HuH-7.5 (cell line): ENCODE data around the gene PKD2.
A peak's percentile ranks its signal among the peaks of the same experiment; 100 is the strongest.

Experiments
- DNase-seq: peaks from one replicate; pipeline ENCODE4 v3.0.0; 2011; ENCODE audit warnings: low spot score

Gene PKD2

DNA sequence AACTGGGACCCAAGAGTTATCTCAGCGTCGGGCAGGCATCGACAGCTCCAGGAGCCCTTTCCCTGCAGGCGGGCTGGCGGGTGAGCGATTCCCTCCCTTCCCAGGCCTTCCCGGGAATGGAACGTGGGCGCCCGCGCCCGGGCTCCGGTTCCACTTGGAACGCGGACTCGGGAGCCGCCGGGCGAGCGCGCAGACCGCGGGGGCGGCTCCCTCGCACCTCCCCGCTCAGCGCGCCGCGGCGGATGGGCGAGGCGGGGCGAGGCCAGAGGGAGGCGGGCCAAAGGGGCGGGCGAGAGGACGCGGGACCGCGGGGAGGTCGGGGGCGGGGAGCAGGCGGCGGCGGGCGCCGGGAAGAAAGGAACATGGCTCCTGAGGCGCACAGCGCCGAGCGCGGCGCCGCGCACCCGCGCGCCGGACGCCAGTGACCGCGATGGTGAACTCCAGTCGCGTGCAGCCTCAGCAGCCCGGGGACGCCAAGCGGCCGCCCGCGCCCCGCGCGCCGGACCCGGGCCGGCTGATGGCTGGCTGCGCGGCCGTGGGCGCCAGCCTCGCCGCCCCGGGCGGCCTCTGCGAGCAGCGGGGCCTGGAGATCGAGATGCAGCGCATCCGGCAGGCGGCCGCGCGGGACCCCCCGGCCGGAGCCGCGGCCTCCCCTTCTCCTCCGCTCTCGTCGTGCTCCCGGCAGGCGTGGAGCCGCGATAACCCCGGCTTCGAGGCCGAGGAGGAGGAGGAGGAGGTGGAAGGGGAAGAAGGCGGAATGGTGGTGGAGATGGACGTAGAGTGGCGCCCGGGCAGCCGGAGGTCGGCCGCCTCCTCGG, at the start of gene PKD2:
Gene PKD2, plus strand, starts transcription at position 332 of the 818 bp plus-strand sequence. Its CDS starts 99 bp downstream, at position 431.
- DNase-seq, result peak; percentile 66

DNA sequence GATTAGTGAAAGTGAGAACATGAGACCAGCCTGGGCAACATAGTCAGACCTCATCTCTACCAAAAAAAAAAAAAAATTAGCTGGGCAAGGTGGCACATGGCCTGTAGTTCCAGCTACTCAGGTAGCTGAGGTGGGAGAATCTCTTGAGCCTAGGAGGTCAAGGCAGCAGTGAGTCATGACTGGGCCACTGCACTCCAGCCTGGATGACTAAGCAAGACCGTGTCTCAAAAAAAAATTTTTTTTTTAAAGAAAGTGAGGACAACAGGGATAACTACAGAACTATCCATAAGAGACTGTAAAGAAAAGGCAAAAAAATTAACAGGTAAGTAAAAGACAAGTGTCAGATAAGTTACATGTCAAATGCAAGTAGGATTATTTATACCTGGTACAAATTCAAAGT, 45.4 kb upstream of the PKD2 start:
- DNase-seq, result no peak

DNA sequence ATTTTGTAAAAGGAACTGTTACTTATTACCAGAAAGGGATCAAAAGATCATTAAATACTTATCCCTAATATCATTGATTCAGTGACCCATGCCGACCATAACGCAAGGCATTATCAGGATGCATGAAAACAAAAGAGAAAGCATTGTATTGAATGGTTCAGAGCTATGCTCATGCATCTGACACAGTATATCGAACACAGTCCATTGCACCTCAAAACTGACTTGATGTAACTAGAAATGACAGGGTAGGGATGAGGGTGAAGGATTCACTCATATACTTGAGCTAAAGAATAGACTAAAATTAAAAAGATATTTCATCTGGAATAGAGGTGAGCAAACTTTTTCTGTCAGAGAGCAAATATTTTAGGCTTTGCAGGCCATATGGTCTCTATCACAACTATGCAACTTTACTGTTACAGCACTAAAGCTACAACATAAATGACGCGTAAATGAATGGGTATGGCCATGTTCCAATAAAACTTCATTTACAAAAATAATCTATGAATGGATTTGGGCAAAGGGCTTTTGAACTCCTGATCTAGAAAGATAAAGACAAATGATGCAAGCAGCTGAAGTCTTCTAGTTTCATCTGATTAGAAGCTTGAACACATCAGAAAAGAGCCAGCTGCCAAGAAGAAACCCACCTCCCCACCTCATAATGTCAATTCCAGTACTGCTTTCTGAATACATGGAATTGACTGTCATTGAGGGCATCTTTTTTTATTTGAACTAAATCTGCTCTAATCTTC, 44.9 kb upstream of the PKD2 start:
- DNase-seq, result no peak

DNA sequence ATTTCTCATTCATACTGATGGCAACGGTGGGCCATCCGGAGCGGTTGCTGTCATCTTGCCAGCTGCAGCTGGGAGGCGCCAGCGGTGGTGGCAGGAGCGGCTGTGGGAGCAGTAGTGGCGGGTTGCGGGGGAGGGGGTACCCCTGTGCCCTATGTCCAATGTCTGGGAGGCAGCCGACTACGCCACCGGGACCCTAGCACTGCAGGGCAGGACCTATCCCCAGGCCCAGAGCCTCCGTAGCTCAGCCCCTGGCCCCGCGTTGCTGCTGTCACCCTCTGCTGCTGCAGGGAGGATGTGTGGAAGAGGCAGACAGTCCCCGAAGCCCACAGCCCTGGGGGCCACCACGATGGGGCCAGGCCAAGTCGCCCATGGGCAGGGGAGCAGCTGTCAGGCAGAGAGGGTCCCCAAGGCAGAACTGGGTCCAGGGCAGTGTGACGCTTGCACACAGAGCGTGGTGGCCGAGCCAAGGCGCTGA, 41.9 kb upstream of the PKD2 start:
- DNase-seq, result no peak

DNA sequence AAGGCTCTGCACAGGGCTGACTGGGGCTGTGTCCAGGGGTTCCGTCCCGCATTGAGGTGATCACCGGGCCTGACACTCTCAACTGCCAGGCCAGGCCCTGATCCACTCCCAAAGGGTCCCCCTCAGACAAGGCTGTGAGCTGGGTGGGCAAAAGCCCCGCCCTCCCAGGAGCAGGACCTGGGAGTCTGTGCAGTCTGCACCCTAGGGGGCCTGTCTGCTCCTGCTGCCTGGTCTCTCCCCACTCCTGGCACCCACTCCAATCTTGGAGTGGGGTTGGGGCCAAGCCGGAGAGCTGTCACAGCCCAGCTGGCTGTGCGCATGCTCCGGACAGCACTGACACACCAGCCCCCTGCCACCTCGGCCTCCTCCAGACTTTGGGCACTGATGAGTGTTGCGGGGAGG, 41.3 kb upstream of the PKD2 start:
- no peak for DNase-seq

DNA sequence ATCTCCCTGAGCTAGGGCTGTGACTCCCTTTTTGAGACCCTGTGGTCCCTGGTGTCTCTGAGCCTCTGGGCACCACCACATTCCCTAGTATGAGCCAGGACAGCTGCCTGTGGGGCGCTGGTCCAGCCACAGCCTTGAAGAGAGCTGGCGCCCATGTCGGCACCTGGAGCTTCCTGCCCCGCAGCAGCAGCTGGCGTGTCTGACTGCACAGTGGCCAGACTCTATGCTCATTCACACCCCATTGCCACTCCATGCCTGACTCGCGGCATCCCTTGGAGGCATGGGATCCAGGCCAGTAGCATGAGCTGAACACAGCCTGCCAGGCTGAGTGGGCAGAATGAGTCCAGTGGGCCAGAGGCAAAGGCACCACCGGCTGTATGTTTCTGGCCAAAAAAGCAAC, 40.2 kb upstream of the PKD2 start:
- DNase-seq, result no peak

DNA sequence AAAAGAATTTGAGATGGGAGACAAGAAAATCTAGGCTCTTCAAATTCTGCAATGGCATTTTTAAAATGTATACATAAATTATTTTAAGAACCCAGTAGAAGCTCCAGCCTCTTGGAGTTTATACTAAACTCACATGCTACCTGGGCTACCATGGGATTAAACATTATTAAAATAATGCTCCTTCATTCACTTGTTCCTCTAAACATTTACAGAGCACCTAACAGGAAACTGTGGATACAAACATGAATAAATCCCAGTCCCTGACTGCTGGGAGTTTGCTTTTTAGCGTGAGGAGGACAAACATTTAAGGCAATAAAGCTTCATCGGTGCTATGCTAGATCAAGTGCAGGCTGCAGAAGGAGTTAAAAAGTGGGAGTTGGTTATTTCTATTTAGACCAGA, 37.3 kb upstream of the PKD2 start:
- no peak for DNase-seq

DNA sequence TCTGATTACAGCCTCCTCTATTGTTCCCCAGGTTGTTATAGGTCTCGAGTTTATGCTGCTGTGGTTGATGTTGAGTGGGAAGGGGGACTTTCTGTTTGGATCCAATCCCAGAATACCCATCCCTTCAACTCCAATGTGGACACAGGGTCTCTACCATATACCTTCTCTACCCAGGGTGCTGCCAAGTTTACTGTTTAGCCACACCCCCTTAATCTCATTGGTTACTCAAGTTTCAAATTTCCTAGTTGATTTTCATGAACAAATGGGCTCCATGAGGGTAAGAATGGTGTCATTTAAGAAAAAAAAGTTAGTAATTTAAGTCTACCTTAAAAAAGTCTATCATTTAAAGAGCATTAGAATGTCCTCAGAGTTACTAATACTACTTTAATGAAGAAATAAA, 35.6 kb upstream of the PKD2 start:
- DNase-seq, result no peak

DNA sequence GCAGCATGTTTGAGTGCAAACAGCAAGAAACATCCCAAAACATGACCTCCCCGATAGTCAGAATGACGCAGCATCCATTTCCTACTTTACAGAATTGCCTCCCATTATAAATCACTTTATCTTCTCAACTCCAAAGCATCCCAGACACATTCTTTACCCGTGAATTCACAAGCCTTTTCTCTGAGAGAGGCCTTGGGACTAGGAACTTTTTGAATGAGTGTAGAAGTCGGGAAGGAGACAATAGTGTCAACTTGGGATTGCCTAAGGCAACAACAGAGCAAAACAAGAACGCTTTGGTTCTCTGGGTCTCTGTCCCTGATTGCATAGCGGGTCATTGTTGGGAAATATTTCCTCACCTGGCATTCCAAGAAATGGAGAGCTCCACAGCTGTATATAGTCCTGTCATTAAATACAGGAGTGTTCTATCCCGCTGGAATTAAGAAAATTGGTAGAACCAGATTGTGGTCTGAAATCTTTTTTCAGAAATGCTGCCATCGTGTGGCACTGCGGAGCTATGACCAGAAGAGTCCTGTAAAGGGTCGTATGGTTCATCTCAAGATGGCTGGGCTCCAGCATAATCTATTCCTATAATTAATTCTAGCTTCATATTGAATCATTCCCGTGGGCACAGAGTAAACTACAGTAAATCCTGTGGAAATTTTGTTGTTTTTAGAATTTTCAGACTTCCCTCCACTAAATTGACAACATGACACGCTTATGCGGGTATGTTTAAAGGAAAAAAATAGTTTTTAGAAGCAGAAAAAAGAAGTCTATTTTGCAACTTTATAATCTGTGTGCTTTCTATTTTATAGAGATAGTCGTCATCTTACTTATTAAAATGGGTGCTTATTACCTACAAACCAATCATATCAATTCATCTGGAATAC, 33.9 kb upstream of the PKD2 start:
- peak; percentile 23 for DNase-seq

DNA sequence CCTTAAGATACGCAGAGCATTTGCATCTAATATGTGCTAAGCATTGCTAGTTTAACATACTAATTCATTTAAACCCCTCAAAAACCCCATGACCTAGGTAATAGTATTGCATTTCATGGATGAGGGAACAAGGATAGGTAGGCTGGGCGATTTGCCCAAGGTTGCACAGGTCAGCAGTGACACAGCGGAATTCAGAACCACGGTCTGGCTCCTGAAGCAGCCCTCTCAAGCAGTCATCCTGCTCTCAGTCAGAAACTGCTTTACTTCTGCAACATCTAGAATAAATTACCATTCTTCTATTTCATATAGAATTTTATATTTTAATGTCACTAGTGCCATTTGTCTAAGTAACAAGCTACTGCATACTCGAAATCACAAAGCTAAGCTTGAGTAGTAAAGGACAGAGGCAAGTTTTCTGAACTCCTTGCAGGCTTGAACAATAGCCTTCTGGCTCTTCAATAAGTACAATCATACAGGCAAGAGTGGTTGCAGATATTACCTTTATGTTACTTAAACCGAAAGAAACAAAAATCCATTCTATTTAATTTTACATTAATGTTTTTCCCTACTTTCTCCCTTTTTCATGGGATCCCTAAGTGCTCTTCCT, 32.5 kb upstream of the PKD2 start:
- no peak for DNase-seq

DNA sequence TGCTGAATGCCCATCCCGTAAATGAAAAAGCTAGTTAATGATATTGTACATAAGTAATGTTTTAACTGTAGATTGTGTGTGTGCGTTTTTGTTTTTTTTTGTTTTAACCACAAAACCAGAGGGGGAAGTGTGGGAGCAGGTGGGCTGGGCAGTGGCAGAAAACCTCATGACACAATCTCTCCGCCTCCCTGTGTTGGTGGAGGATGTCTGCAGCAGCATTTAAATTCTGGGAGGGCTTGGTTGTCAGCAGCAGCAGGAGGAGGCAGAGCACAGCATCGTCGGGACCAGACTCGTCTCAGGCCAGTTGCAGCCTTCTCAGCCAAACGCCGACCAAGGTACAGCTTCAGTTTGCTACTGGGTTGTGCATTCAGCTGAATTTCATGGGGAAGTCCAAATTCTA, 32.0 kb upstream of the PKD2 start, which contains the start of gene SPP1:
Gene SPP1, plus strand, starts transcription at position 249 of the 400 bp plus-strand sequence. CDS start 1,182 bp downstream, outside the sequence.
- peak; percentile 6 for DNase-seq

DNA sequence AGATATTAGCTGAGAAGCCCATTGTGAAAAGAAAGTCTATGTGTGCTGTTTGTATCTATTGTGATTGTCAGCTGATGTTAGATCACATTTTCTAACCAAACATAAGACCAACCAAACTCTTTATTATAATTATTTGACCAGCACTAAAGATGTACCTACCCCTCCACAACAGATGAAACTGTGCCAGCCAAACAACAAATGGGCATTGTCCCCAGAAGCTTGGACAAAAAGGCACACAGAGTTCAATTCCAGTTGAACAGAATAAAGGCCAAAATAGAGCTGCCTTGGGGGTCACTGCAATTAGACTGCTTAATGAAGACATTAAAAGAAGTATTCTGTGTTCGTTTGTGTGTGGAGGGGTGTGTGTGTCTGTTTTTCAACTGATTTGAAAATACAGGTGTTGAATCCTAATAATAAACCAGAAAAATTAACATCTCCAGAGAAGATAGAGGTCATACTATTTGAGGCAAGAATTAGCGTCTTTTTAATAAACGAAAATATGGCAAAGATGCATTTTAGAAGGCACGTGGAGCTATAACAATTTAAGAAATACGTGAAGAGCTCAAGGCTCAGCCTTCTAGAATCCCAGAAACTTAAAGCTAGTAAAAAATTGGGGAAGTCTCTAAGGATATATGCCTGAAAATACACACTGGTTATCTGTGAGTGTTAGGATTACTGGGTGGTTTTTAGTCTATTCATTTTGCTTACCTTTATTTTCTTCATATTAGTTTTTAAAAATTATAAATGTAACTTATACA, 29.7 kb upstream of the PKD2 start:
- DNase-seq, result no peak

DNA sequence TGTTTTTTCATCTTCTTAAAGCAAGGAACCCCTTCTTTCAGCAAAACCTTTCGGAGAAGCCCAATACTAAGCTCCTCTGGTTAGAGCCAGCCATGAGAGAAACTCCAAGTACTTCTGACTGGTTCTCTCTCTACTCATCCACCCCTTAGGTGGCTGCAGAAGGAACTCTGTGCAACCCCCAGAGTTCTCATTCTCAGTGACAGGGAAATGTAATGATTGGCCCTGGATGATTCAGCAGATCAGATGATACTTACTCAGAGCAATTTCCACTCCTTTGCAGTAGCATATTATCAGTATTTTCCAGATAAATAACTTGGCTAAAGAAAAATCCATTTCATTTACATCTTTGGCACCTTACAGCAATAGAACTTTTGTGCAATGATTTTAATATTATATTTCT, 28.8 kb upstream of the PKD2 start:
- DNase-seq, result no peak

DNA sequence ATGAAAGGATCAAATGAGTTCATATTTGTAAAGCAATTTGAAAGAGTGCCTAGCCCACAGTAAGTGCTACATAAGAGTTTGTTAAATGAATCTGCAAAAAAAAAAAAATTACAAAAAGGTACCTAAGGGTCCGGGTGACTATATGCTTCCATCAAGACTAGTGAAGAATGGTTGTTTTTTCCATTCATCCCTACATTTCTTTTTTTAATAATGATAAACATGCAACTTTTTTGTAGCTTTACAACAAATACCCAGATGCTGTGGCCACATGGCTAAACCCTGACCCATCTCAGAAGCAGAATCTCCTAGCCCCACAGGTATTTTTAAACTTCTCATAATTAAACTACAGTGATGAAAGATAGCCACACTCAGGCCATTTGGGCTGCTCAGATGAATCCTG, 27.6 kb upstream of the PKD2 start:
- DNase-seq, result no peak

DNA sequence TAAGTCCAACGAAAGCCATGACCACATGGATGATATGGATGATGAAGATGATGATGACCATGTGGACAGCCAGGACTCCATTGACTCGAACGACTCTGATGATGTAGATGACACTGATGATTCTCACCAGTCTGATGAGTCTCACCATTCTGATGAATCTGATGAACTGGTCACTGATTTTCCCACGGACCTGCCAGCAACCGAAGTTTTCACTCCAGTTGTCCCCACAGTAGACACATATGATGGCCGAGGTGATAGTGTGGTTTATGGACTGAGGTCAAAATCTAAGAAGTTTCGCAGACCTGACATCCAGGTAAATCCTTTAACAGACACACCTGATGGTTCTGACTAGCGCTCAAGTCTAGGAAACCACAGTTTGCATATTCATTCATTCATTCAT, 25.9 kb upstream of the PKD2 start:
- no peak for DNase-seq

DNA sequence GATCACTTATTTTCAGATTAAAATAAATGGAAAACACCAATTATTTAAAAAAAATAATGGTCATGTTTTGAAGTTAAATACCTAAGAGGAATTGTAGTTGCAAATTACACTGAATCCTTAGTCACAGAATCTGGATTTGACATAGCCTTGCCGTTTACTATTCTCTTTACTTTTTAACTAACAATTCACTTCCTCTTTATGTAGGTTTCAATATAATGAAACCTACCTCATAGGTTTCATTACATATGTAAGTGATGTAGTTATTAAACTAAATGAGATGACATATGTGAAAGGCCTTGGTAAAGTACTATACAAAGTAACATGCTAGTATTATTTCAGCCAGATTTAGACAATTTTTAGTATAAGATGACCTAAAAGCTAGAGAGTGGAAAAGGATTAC, 25.4 kb upstream of the PKD2 start:
- no peak for DNase-seq

DNA sequence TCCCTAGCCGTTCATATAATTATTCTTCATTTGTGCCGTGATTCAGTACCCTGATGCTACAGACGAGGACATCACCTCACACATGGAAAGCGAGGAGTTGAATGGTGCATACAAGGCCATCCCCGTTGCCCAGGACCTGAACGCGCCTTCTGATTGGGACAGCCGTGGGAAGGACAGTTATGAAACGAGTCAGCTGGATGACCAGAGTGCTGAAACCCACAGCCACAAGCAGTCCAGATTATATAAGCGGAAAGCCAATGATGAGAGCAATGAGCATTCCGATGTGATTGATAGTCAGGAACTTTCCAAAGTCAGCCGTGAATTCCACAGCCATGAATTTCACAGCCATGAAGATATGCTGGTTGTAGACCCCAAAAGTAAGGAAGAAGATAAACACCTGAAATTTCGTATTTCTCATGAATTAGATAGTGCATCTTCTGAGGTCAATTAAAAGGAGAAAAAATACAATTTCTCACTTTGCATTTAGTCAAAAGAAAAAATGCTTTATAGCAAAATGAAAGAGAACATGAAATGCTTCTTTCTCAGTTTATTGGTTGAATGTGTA, 24.9 kb upstream of the PKD2 start:
- no peak for DNase-seq

DNA sequence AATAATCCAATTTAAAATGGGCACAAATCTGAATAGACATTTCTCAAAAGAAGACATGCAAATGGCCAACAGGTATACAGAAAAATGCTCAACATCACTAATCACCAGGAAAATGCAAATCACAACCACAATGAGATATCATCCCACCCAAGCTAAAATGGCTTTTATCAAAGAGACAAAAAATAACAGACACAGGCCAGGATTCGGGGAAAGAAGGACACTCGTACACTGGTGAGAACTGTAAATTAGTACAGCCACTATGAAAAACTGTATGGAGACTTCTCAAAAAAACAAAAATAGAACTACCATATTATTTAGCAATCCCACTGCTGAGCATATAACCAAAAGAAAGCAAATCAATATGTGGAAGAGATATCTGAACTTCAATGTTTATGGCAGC, 23.4 kb upstream of the PKD2 start:
- no peak for DNase-seq

DNA sequence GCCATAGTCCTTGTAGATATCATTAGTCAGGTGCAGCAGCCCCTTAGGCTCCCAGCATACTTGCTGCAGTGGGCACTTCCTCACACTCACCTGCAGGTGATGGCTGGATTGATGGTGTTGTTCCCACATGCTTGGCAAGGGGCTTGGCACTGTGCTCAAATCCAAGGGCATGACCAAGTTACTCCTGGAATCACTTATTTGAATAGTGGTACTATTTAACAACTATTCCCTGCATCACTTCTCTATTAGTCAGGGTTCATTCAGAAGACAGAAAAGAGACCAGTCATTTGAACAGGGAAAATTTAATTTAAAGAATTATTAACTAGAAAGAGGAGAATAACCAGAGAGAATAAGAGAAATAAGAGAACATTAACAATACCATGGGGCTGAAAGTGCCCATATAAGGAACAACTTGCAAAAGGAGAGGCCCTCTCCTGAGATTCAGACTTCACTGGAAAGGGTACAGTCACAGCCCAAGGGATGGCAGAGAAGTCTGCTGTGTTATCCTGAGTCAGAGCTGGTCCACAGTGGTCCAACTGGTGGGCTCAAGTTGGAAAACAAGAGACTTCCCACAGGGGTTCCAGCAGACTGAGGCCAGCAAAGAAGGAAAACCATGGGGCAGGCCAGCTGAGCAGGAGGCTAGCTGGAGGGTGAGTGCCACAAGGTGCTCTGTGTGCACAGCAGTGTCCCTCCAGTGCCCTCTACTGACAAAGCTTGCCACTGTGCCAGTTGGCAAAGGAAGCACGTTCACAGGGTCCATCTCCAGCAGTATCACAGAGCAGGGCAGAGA, 22.1 kb upstream of the PKD2 start:
- DNase-seq, result peak; percentile 15

DNA sequence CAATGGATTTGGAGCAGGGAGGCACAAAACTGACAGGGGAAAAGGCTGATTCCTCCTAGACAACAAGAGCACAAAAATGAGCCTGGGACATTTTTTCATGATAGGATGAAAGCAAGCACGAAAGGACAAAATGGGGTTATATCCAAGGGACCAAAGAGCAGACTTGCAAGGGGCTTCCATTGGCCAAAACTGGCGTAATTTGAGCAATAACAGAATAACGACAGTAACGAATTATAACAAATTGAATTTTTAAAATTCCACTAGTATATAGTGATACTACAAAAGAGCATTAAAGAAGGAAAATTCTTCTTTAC, 21.6 kb upstream of the PKD2 start:
- no peak for DNase-seq
